ENCODE measurements around the gene DAND5.

The DAND5 gene

DNA sequence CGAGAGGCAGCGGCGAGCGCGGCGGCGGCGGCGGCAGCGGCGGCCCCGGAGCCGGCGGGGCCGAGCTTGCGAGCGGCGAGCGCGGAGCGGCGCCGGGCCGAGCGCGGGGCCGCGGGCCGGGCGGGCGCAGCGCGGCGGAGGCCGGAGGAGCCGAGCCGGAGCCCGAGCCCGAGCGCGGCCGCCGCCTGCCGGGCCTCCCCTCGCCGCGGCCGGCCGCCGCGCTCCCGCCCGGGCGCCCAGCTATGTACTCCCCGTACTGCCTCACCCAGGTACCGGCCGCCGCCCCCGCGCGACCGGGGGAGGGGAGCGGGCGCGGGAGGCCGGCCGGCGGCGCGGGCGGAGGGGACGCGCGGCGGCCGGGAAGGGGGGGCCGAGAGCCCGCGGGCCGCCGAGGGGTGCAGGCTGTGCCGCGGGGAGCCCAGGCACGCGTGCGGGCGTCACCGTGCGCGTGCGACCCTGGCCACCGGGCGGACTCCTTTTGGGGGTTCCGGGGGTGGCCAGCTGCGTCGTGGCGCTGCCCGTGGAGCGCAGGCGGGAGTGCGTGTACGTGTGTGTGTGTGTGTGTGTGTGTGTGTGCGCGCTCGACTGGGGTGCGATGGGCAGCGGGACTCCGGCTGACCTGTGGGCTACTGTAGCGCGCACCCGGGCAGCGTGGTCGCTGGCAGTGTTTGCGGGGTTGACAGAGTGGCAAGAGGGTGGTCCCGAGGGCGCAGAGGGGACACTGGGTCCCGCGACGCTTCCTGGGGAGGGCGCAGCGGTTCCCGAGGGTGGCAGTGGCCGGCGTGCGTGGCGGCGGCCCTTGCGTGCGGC lies 26.4 kb downstream of the DAND5 start:
- DNase-seq = no peak

GRCh38 chr19:12996406-12997094 lies 27.2 kb downstream of the DAND5 start:
- DNase-seq = no peak

GRCh38 chr19:12997179-12997966 lies 28.0 kb downstream of the DAND5 start:
- no peak for DNase-seq

- no peak for DNase-seq
Measured at GRCh38 chr19:12997967-12998940, 28.9 kb downstream of the DAND5 start.

DNA sequence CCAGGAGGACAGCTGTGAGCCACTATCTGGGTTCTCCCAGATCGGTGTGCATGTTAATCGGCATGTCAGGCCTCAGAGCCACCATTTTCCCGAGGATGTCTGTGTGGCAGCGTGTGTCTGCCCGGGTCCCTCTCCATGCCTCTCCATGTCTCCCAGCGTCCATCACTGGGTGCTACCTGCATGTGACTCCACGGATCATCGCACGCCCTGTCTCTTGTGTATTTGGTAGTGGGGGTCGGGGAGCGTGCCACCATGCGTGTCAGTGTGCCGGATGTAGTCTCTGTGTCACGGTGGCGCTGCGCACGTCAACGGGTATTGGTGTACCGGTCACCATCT lies 31.8 kb downstream of the DAND5 start:
- DNase-seq = no peak

- DNase-seq = no peak
Measured at GRCh38 chr19:13001502-13002165, 32.3 kb downstream of the DAND5 start.

- no peak for DNase-seq
Measured at GRCh38 chr19:13002166-13002898, 33.0 kb downstream of the DAND5 start.

- no peak for DNase-seq
Measured at GRCh38 chr19:13003081-13003480, 33.7 kb downstream of the DAND5 start.

DNA sequence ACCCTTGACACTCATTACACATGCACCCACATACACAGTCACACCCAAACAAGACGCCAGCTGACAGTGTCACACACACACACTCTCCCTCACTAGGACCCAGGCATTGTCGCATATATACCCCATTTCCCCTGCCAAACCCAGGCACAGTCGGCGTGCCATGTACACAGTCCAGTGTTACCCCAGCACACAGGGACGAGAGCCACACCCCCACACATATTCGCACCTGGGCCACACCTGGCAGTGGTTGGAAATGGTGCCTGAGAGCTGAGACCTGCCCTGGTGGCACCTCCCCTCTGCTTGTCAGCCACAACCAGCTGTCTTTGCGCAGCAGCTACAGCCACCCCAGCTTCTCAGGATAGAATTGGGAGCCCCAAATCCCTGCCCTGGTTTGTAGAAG lies 34.9 kb downstream of the DAND5 start:
- DNase-seq = no peak

DNA sequence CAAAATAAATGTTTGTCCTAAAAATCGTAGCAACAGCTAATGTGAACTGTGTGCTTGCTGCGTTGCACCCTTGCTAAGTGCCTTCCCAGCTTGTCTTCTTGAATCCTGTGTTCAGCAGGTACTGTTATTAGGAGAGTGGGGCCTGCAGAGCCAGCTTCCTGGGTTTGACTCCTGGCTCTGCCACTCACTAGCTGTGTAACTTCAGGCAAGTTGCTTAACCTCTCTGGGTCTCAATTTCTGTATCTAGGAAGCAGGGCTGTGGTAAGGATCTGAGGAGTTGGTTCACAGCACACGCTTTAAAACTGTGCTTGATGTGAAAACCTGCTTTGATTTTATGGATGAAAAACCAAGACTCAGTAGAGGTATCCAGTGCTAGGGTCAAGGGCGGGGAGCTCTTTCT lies 35.9 kb downstream of the DAND5 start:
- DNase-seq = no peak

- no peak for DNase-seq
Measured at GRCh38 chr19:13005861-13006370, 36.5 kb downstream of the DAND5 start.

DNA sequence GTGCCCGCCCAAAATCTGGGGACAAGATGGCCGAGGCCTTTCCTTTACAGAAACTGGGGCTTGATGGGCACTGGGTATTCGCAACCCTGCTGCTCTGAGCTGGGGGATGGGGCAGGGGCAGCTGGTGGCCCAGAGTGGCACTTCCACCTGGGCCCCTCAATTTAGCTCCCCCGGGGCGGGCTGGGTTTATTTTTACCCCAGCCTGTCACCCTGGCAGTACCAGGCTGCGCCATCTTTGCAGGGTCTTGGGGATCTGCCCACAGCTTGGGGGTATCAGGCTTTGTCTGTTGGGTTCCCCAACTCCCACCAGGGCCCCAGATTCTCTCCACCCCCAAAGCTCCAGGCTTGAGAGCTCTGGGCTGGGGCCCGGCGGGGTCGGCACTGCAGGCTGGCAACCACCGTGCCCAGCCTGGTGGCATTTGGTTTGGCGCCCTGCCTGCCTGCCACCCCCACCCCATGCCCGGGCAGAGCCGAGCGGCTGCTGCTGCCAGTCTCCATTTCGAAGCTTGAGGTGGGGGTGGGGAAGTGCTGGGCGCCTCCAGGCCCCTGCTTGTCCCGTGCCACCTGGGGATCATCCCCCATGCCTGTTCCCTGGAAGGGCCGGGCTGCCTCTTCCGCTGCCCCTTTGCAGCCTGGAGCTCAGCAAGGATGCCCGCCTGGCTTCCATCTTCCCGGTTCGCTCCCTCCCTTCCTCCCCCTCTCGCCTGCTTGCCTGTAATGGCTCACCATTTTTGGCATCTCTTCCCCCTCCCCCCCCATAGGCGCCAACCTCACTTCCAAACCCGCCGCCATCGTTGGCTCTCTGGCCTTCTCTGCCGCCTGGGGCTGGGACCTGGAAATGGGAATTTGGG lies 37.3 kb downstream of the DAND5 start:
- no peak for DNase-seq

GRCh38 chr19:13007292-13008045 lies 38.1 kb downstream of the DAND5 start:
- DNase-seq = no peak

- no peak for DNase-seq
Measured at GRCh38 chr19:13008926-13009787, 39.8 kb downstream of the DAND5 start.

DNA sequence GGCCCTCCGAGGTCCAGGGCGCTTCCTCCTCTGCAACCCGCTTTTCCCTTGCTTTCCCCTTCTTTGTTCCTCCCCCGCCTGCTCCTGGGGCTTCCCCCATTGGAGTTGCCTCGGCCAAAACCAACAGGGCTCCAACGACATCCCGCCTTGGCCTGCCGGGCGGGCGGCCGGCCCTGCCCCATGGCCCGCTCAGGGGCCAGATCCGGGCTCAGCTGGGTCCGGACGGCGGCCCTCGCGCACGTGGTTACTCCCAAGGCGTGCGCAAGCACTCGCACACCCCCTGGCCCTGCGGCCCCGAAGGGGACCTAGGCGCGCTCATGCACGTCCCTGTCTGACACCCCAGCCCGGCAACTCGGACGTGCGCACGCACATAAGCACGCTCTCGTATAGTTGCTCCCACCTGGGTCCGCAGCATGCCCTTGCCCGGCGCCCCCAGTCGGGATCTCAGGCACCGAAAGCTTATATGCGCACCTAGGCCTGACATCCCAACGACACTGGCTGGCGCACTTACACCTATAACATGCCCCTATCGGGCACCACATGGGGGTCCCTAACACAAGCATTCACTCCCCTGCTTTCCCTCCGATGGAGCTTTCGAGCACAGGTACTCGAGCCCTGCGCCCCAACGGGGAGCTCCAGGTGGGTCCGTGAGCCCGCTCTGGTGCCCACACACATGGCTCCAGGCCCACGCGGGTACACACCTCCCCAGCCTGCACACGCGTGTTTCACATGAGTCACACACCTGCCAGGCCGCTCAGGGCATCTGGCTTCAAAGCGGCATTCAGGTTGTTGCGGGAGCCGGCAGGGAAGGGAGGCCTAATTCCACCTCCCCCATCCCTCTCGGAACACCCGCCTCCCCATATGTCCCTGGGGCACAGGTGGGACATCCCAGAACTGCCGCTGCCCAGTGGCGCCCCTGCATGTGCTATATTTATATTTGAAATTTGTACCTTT lies 40.9 kb downstream of the DAND5 start:
- no peak for DNase-seq

DNA sequence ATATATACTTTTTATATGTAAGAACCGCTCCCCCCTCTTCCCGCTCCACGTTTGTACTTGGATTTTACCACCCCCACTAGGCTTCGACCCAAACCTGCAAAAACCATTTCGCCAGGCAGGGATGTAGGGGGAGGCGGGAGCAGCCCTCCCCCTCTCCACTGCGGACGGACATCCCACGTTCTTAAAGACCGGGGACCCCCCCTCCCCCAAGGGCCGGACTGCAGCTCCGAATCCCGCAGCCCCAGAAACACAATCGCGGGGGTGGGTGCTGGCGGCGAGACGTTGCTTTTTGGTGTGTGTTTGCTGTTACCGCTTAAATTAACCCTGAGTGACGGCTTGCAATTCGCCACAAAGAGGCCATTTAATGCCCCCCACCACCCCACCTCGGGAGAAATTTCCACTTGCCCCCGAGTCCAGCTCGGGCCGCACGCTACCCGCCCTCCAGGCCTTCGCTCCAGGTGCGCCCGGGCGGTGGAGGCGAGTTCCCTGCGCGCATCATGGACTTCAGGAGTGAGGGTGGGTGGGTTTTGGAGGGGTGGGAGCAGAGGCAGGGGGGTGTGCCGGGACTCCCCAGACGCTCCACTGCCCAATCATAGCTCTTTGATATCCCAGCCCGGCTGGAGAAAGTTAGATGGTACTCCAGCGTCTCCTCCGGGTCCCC lies 41.7 kb downstream of the DAND5 start:
- DNase-seq = no peak

All from activated CD8-positive, alpha-beta memory T cell treated with anti-CD3 and anti-CD28 coated beads, Interleukin-2, amount 50 U/mL, for 4 hours (primary cell).